Measurements from ENCODE around the gene PDE1C. TPM values are rescaled to one million over a fixed set of nuclear protein-coding genes. Genes with fewer than 3 reads are reported as not detected.

PDE1C gene
- total RNA-seq, 2 donors from 2014 or later = 2.1 to 4.0 TPM

- intact Hi-C loops (cut with DNase I, micrococcal nuclease) = no loop called here
- no peak for DNase-seq
- ATAC-seq = no peak
Observed at GRCh38 chr7:31705377-31705776, 364.8 kb downstream of the PDE1C start.

- no peak for ATAC-seq
- DNase-seq = no peak
- intact Hi-C loops (cut with DNase I, micrococcal nuclease) = no loop called here
Observed at GRCh38 chr7:31702354-31702753, 367.9 kb downstream of the PDE1C start.

All from left colon (tissue), 2 donors.